Ovary (tissue), 3 donors: ENCODE measurements around the gene PAGE3.

ENCODE experiments used
- POLR2A ChIP-seq: fragments of 450-650 bp; IDR thresholded peaks from one replicate; pipeline ENCODE4 v1.6.1; 2017; ENCODE audit warnings: antibody characterized with exemption, mild to moderate bottlenecking, moderate library complexity
- TF ChIP-seq, protein P1 (sequence below), 3 donors: fragments of 450-650 bp in 2 of 3; fragments of 200-600 bp in 1 of 3; IDR thresholded peaks; one replicate each; pipeline versions ENCODE4 v1.5.1 to v1.8.0; 2016 to 2022; ENCODE audit warnings: antibody characterized with exemption in 3 of 3, mild to moderate bottlenecking in 1 of 3
- donor health status: DM: no; HTN: no; CAD: no.

DNA sequence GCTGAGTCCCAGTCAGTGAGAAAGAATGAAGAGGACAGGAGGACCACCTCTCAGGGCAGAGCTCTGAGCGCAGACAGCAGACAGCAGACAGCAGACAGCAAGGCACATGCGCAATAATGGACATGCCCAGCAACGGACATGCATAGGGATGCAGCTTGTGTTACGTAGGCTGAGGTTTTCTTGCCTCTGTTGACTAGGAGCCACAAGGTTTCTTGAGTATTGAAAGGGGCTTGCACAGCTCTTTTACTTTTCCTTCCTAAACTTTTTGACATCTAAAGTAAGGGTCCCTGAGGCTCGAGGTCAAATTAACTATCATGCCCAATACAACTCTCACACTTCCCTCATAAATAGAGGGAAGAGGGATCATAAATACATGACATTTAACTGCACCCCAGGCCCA, at the start of gene PAGE3:
- TF ChIP-seq, protein P1, sequence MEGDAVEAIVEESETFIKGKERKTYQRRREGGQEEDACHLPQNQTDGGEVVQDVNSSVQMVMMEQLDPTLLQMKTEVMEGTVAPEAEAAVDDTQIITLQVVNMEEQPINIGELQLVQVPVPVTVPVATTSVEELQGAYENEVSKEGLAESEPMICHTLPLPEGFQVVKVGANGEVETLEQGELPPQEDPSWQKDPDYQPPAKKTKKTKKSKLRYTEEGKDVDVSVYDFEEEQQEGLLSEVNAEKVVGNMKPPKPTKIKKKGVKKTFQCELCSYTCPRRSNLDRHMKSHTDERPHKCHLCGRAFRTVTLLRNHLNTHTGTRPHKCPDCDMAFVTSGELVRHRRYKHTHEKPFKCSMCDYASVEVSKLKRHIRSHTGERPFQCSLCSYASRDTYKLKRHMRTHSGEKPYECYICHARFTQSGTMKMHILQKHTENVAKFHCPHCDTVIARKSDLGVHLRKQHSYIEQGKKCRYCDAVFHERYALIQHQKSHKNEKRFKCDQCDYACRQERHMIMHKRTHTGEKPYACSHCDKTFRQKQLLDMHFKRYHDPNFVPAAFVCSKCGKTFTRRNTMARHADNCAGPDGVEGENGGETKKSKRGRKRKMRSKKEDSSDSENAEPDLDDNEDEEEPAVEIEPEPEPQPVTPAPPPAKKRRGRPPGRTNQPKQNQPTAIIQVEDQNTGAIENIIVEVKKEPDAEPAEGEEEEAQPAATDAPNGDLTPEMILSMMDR (IDR thresholded peaks at IDR 0.05) = no peak
- TF ChIP-seq POLR2A = no peak
